HepG2 (cell line): ENCODE data around the gene ANO1. TPM values are rescaled to one million over a fixed set of nuclear protein-coding genes. Genes with fewer than 3 reads are reported as not detected.

Experiments used
- CHD4 ChIP-seq: fragments of 200-600 bp; sonication (generic); IDR thresholded peaks from 2 replicates; pipeline ENCODE4 v1.7.0; 2017; ENCODE audit warnings: mild to moderate bottlenecking, low read length, borderline replicate concordance
- DMTF1 ChIP-seq: sonication (generic); formaldehyde crosslinking; IDR thresholded peaks from 2 replicates; pipeline ENCODE4 v1.4.0; 2020; ENCODE audit warnings: mild to moderate bottlenecking, missing genetic modification reagents
- NKX3-1 ChIP-seq: sonication (generic); formaldehyde crosslinking; IDR thresholded peaks from 2 replicates; pipeline ENCODE4 v1.5.0; 2020; ENCODE audit warnings: missing genetic modification reagents
- RFXANK ChIP-seq: IDR thresholded peaks from 2 replicates; pipeline ENCODE4 v1.6.1; 2016
- ZEB1 ChIP-seq: IDR thresholded peaks from 2 replicates; pipeline ENCODE4 v1.6.1; 2012; ENCODE audit warnings: mild to moderate bottlenecking, low read depth, inconsistent platforms; ENCODE audit not compliant: insufficient replicate concordance
- polyA plus RNA-seq, 8 experiments: library from polyadenylated mRNA; depleted of rRNA in 3 of 8; stranded (reverse) in 7 of 8; unstranded in 1 of 8; fragments of >200 nt; fragmentation: Illumina TruSeq in 4 of 8; extraction: Trizol in 4 of 8; gene quantifications; 2 replicates each; pipeline versions ENCODE4 v1.2.1 to v1.2.3, GENCODE V29; 2011 to 2016; ENCODE audit warnings: low read depth in 4 of 8, missing spikeins in 1 of 8, mixed read lengths in 1 of 8; ENCODE audit not compliant: insufficient read depth in 1 of 8
- total RNA-seq, 5 experiments: library from RNA; depleted of rRNA; stranded (reverse); fragments of >200 nt; fragmentation: Illumina TruSeq; extraction: Trizol; gene quantifications; 2 replicates each; pipeline ENCODE4 v1.2.3, GENCODE V29; 2016; ENCODE audit warnings: low read depth in 1 of 5
- TF ChIP-seq, protein P1 (sequence below): sonication (generic); formaldehyde crosslinking; IDR thresholded peaks from 2 replicates; pipeline ENCODE4 v1.8.0; 2022; ENCODE audit warnings: low read depth, missing genetic modification reagents
- TF ChIP-seq, protein P2 (sequence below): sonication (generic); formaldehyde crosslinking; IDR thresholded peaks from 2 replicates; pipeline ENCODE4 v1.5.0; 2020; ENCODE audit warnings: missing genetic modification reagents
- TF ChIP-seq, protein P3 (sequence below): IDR thresholded peaks from 2 replicates; pipeline ENCODE4 v1.6.1; 2016; ENCODE audit warnings: missing genetic modification reagents, missing compliant biosample characterization

The ANO1 gene
- total and polyA plus RNA-seq, 2 of the 13 experiments (the other 11 are each of a cell fraction or from before 2014, with no cell fraction given) = not detected

DNA sequence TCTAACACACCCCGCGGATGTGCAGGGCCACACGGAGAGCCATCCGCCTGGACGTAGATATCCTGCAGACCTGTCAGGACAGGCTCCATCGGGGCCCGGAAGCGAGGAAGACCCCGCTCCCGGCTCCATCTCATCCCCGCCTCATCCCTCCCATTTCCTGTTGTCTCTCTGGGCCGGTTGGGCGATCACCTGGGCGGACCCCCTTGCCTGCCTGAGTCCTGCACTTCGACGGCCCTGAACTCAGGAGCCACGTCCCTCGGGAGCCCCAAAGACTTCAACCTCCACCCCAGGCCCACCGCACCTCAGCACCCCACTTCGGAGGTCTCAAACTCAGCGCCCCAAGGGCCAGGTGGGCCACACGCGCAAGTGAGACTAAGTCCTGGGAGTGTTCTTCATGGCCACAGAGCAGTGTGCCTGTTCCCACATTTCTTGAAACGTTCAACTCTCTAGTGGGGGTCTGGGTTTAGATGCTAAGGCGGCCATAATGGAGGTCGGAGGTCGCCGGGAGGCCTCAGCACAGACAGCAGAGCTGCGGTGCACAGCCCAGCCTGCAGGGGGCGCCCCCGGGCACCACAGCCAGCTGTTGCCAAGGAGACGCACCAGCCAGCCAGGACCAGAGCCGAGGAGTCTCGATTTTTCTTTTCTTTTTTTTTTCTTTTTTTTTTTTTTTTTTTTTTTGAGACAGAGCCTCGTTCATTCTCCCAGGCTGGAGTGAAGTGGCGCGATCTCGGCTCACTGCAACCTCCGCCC is 99.0 kb downstream of the ANO1 start (continued):
- TF ChIP-seq, protein P1, sequence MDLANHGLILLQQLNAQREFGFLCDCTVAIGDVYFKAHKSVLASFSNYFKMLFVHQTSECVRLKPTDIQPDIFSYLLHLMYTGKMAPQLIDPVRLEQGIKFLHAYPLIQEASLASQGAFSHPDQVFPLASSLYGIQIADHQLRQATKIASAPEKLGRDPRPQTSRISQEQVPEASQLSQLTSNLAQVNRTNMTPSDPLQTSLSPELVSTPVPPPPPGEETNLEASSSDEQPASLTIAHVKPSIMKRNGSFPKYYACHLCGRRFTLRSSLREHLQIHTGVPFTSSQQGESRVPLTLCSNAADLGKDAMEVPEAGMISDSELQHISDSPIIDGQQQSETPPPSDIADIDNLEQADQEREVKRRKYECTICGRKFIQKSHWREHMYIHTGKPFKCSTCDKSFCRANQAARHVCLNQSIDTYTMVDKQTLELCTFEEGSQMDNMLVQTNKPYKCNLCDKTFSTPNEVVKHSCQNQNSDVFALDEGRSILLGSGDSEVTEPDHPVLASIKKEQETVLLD (CRISPR knock-in tag) = no peak
- TF ChIP-seq RFXANK (CRISPR knock-in tag) = no peak
- TF ChIP-seq ZEB1 = no peak
- TF ChIP-seq CHD4 = no peak
- TF ChIP-seq DMTF1 (CRISPR knock-in tag) = no peak
- no peak for TF ChIP-seq NKX3-1 (CRISPR knock-in tag)
- TF ChIP-seq, protein P2, sequence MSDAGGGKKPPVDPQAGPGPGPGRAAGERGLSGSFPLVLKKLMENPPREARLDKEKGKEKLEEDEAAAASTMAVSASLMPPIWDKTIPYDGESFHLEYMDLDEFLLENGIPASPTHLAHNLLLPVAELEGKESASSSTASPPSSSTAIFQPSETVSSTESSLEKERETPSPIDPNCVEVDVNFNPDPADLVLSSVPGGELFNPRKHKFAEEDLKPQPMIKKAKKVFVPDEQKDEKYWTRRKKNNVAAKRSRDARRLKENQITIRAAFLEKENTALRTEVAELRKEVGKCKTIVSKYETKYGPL (CRISPR knock-in tag) = no peak
- TF ChIP-seq, protein P3, sequence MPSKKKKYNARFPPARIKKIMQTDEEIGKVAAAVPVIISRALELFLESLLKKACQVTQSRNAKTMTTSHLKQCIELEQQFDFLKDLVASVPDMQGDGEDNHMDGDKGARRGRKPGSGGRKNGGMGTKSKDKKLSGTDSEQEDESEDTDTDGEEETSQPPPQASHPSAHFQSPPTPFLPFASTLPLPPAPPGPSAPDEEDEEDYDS (CRISPR knock-in tag) = no peak
